GM18519 (cell line): ENCODE measurements around the gene TRPM5.

ENCODE experiments used
- ATAC-seq: cut with Tn5 transposase; IDR thresholded peaks from one replicate; pipeline ENCODE4 v1.9.1; 2021; ENCODE audit warnings: mild to moderate bottlenecking, moderate library complexity; ENCODE audit not compliant: unreplicated experiment, low FRiP score

Gene TRPM5

DNA sequence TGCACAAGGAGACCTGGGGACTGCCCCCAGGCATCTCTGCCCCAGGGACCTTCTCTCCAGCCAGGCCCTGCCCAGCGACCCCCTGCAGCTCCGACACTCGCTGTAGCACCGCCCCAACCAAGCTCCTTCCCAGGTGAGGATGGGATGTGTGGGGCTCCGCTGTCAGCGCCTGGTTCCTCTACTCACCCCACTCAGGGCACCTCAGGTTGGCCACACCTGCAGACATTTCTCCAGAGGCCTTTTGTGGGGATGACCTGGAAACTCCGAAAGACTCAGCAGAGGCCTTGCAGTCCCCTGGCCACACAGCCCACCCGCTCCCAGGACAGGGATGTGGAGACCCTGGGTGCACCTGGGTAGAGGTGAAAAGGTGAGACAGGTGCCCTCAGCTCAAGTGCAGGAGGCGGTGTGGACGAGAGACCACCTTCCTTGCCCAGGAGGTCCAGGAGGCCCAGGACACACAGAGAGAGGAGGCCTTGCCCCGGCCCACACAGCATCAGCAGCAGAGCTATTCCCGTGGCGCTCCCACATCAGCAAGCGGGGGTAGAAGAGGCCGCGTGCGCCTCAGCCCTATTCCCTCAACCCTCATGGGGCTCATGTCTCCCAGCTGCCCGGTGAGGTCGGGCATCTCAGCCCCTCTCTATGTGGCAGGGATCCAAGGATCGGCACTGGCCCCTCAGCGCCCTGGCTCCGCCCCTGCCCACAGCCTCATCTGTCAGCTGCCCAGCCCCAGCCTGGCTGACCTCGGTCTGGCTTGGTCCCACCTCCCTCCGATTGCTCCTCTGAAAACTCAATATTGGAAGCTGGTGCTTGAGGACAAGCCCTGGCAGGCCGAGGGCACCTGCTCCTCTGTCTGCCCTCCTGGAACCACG, 20.9 kb downstream of the TRPM5 start:
- ATAC-seq = no peak

GRCh38 chr11:2422461-2423156, 21.7 kb downstream of the TRPM5 start:
- no peak for ATAC-seq

DNA sequence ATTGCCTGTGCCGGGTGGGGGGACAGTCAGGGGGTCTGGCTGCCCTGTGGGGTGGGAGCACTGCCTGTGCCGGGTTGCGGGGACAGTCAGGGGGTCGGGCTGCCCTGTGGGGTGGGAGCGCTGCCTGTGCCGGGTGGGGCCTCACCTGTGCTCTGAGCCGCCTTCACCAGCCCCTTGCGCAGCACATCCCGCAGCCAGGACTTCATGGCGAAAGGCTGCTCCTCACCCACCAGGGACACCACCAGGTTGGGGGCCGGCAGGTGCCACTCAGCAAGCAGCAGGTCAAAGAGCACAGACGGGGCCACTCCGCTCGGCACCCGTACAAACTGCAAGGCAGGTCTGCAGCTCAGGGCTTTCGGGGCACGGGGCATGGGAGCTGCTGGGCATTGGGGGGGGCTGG, 22.3 kb downstream of the TRPM5 start:
- no peak for ATAC-seq

DNA sequence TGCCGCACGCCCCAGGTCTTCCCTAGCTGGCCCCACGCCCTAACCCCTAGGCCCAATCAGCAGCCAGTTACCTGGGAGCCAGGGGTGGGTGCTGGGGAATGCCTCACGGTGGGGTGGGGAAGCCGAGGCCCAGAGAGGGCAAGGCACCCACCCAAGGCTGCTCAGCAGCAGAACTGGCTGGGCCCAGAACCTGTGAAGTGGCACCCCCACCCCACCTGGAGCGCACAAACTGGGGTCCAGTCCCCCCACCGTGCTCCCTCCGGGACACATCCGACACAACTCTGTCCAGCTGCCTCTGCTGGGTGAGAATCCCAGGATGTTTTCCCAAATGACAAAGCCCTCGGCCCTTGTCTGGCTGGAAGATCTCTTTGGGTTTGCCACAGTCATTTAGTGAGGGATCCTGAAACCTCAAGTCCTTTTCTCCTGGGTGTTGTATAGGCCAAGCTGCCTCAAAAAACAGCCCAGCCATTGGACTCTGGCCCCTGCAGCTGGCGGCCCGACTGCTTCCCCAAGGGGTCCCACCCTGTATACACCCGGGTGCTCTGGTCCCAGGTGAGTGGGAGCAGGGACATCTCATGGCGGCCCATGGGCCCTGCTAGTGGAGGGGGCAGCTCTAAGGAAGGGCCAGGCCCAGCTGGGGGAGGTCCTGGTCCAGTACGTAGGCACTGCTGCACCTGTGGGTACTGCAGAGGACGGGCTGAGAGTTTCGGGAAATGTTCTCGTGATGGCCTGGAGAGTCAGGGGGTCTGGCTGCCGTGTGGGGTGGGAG, 22.9 kb downstream of the TRPM5 start:
- ATAC-seq = no peak

- ATAC-seq = no peak
Observed at GRCh38 chr11:2420502-2421225, 23.6 kb downstream of the TRPM5 start.

DNA sequence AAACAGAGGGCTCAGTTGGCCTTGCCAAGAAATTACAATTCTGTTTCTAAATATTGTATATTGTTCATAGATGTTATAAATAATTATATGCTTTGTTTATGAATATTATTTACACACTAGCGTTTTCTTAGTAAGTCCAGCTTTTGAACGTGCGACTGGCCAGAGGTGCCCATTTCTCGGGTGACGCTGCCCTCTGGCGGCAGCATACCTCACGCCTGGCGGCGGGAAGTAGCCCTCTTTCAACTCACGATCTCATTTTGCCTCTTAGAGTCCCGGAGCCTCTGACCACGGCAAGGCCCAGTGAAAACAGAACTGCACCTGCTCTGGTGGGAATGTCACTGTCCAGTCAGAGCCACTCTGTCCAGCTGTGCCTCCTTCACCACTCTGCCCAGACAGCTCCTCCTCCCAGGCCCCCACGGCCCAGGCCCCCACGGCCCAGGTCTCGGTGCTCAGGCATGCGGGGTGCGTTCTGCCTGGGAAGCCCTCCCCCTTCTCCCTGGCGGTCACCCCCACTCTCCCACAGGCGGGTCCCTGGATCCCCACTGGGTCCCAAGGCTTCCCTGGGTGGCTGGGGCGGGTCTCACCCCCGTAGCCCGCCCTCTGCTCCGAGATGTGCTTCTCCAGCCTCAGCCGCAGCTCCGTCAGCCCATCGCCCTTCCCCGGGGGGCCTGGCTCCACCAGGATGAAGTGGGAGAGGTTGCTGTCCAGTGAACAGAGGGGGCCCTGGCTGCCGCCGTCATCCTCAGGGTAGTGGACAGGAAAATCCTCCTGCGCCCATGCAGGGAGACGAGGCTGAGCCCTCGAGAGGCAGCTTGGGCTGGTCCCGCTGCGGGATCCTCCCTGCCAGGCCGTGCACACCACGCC, 24.4 kb downstream of the TRPM5 start:
- no peak for ATAC-seq

- no peak for ATAC-seq
Observed at GRCh38 chr11:2418693-2419360, 25.5 kb downstream of the TRPM5 start.

DNA sequence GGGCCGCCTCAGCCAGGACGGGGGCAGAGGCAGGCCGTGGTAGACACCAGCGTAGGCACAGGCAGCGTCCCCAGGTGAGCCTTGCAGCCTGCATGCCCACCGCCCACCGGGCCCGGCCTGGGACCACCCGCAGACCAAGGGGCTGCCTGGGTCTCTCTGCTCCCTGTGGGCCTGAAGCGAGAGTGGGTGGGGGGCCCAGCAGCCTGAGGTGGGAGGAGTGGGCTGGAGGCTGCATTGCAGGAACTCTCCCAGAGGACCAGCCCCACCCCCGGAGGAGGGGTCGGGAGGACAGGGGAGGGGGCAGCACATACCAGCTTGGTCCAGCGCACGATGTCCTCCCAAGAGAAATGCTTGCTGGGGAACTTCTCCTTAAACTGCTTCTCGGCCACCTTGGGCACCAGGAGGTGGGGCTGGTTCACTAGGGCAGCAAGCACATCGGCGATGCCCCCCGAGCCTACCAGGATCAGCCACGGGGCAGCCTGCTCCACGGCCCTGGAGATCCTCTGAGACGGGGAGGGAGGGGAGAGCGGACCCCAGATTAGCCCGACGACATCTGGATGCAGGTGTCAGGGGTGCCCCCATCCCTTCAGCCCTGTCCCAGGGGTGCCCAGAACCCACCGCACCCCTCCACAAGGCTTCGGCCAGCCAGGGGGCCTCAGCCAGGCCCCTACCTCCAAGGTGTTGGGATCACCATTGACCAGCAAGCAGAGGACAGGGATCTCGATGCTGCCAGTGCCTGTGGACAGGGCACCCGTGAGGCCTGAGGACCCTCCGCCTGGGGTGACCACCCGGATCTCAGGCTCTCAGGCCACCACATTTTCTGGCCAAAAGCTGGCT, 26.2 kb downstream of the TRPM5 start:
- ATAC-seq = no peak

GRCh38 chr11:2416765-2417164, 27.5 kb downstream of the TRPM5 start:
- ATAC-seq = no peak

GRCh38 chr11:2415601-2416380, 28.5 kb downstream of the TRPM5 start:
- no peak for ATAC-seq

DNA sequence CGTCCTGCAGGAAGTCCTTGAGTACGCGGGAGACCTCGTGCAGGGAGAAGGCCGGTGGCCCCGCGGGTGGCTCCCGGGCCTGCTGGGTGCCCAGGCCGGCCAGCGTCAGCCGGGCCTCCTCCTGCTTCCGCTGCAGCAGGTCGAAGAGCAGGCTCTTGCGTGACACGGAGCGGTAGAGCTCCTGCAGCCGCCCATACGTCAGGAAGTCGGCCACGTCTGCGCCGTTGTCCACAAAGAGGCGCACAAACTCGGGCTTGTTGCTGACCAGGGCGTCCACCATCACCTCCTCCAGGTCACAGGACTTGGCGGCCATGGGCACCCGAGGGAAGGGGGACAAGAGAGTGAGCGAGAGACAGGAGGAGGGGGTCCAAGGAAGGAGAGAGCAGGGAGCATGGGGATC, 29.1 kb downstream of the TRPM5 start:
- no peak for ATAC-seq

DNA sequence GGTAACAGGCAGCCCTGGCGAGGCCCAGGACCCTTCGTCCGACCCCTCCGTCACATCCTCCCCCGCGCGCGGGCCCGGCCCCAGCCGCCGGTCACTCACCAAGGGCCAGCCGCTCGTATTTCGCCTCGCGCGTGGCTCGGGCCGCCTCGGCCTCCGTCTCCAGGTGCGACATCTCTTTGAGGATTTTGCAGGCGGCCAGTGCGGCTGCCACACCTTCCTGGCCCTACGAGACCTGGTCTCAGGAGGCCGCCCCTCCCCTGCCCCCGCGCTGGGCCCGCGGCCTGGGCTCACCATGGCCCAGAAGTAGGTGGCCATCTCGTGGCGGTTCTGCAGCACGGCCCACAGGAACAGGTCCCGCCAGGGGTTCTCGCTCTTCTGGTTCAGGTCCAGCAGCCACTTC, 29.7 kb downstream of the TRPM5 start:
- no peak for ATAC-seq

GRCh38 chr11:2413742-2414579, 30.4 kb downstream of the TRPM5 start:
- no peak for ATAC-seq

DNA sequence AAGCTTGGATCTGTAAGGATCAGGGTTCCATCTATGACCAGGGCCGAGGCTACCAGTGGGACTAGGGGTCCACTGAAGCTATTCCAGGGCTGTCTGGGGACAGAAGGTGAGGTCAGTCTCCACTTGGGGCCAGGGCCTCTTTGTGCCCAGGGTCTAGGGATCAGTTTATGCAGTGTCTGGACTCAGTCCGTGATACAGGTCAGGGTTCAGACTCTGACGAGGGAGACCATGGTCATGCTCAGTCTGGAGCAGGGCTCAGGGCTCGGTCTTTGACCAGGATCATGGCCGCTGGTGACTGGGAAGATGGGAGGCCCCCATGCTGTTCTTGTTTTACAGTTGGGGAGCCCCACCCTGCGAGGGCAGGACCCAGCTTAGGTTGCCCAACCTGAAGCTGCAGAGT, 32.0 kb downstream of the TRPM5 start:
- ATAC-seq = no peak

- ATAC-seq = no peak
Observed at GRCh38 chr11:2411446-2412305, 32.6 kb downstream of the TRPM5 start.

DNA sequence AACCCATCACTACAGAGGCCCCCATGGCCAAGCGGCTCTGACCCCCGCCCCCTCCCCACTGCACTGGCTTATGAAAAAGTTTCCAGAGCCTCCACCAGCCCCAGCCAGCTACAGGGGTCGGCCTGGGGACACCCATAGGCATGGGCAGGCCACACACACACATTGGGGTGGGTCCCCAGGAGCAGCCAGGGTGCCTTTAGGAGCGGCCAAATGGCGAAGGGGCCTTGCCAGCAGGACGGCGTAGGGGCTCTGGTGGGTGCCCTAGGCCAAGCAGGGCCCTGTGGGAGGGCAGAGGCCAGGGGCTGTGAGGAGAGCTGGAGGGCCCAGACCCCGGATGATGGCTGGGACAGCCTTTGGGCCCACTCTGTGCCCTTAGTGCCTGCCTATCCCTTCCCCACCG, 33.7 kb downstream of the TRPM5 start:
- ATAC-seq = no peak
